HEK293T (cell line): Measurements from ENCODE around the gene AFG3L2.

Source experiments
- CTCF ChIA-PET: fragments of 350-600 bp; formaldehyde crosslinking; extraction: SDS; loops from one replicate; lab custom pipeline; 2021; ENCODE audit warnings: antibody characterized with exemption, inconsistent platforms; lab: Yijun Ruan, JAX
- POLR2A ChIA-PET: fragments of 350-600 bp; formaldehyde crosslinking; extraction: SDS; loops from one replicate; lab custom pipeline; 2020; ENCODE audit warnings: antibody characterized with exemption, inconsistent platforms; lab: Yijun Ruan, JAX
- DNase-seq: peaks from one replicate; pipeline ENCODE4 v3.0.0; 2012; ENCODE audit warnings: mixed read lengths; ENCODE audit errors: extremely low spot score
- ARNT ChIP-seq: fragments of 450-650 bp; IDR thresholded peaks from 2 replicates; pipeline ENCODE4 v1.6.1; 2017; ENCODE audit warnings: mild to moderate bottlenecking
- BHLHE40 ChIP-seq: fragments of 450-650 bp; IDR thresholded peaks from 2 replicates; pipeline ENCODE4 v1.6.1; 2016; ENCODE audit warnings: mild to moderate bottlenecking, moderate library complexity, borderline replicate concordance
- CTBP1 ChIP-seq: fragments of 450-650 bp; IDR thresholded peaks from 2 replicates; pipeline ENCODE4 v1.6.1; 2016; ENCODE audit warnings: borderline replicate concordance
- ELF4 ChIP-seq: fragments of 450-650 bp; IDR thresholded peaks from 2 replicates; pipeline ENCODE4 v1.6.1; 2017; ENCODE audit warnings: antibody characterized with exemption
- FOXA1 ChIP-seq: fragments of 450-650 bp; IDR thresholded peaks from 2 replicates; pipeline ENCODE4 v1.6.1; 2016; ENCODE audit warnings: mild to moderate bottlenecking
- FOXK2 ChIP-seq: fragments of 450-650 bp; IDR thresholded peaks from 2 replicates; pipeline ENCODE4 v1.6.1; 2016; ENCODE audit warnings: mild to moderate bottlenecking
- FOXM1 ChIP-seq: fragments of 450-650 bp; IDR thresholded peaks from 2 replicates; pipeline ENCODE4 v1.6.1; 2017; ENCODE audit warnings: mild to moderate bottlenecking, borderline replicate concordance
- HDGF ChIP-seq: fragments of 450-650 bp; IDR thresholded peaks from 2 replicates; pipeline ENCODE4 v1.6.1; 2017; ENCODE audit warnings: antibody characterized with exemption, borderline replicate concordance
- L3MBTL2 ChIP-seq: fragments of 450-650 bp; conservative IDR thresholded peaks from 2 replicates; pipeline ENCODE4 v1.6.1; 2016; ENCODE audit warnings: mild to moderate bottlenecking
- LEF1 ChIP-seq: fragments of 450-650 bp; IDR thresholded peaks from 2 replicates; pipeline ENCODE4 v1.6.1; 2017; ENCODE audit warnings: mild to moderate bottlenecking, borderline replicate concordance
- NFRKB ChIP-seq: fragments of 450-650 bp; IDR thresholded peaks from 2 replicates; pipeline ENCODE4 v1.6.1; 2016; ENCODE audit warnings: mild to moderate bottlenecking, moderate library complexity
- PKNOX1 ChIP-seq: fragments of 450-650 bp; IDR thresholded peaks from 2 replicates; pipeline ENCODE4 v1.6.1; 2016
- SP1 ChIP-seq: fragments of 450-650 bp; IDR thresholded peaks from 2 replicates; pipeline ENCODE4 v1.6.1; 2017
- SUZ12 ChIP-seq: fragments of 450-650 bp; IDR thresholded peaks from 2 replicates; pipeline ENCODE4 v1.6.1; 2016; ENCODE audit warnings: mild to moderate bottlenecking
- TARDBP ChIP-seq: fragments of 450-650 bp; IDR thresholded peaks from 2 replicates; pipeline ENCODE4 v1.6.1; 2016
- ZNF384 ChIP-seq: fragments of 450-650 bp; IDR thresholded peaks from 2 replicates; pipeline ENCODE4 v1.6.1; 2016

Gene AFG3L2

GRCh38 chr18:12295389-12296086 is 81.5 kb downstream of the AFG3L2 start:
- CTCF ChIA-PET = interaction anchor here (0.6 kb wide), 1 partner anchor 329 kb away, joined by 3 read pairs; no protein-coding TSS in a partner anchor

GRCh38 chr18:12293831-12294230 is 83.2 kb downstream of the AFG3L2 start:
- TF ChIP-seq HDGF (no peak), FOXM1 (no peak)
- DNase-seq = no peak
- ChIA-PET CTCF (interaction anchor here (0.6 kb wide), 1 partner anchor 22 kb away, joined by 3 read pairs; no protein-coding TSS in a partner anchor), POLR2A (no interaction called here)

More at GRCh38 chr18:12295389-12296086, 81.5 kb downstream of the AFG3L2 start:
- POLR2A ChIA-PET = no interaction called here
- DNase-seq = no peak
- TF ChIP-seq SUZ12 (no peak), ZNF384 (no peak), LEF1 (no peak), SP1 (no peak), NFRKB (no peak), PKNOX1 (no peak), BHLHE40 (no peak), HDGF (no peak), TARDBP (no peak), L3MBTL2 (no peak), ELF4 (no peak), FOXA1 (no peak), FOXK2 (no peak), ARNT (no peak), CTBP1 (no peak), FOXM1 (no peak)

- no peak for DNase-seq
- TF ChIP-seq SP1 = no peak
- no peak for TF ChIP-seq LEF1
- TF ChIP-seq FOXM1 = no peak
- no peak for TF ChIP-seq CTBP1
- no peak for TF ChIP-seq FOXA1
- TF ChIP-seq SUZ12 = no peak
- TF ChIP-seq PKNOX1 = no peak
- TF ChIP-seq L3MBTL2 = no peak
- no peak for TF ChIP-seq ELF4
- TF ChIP-seq ARNT = no peak
- no peak for TF ChIP-seq TARDBP
- no peak for TF ChIP-seq BHLHE40
- TF ChIP-seq ZNF384 = no peak
- TF ChIP-seq NFRKB = no peak
- no peak for TF ChIP-seq HDGF
- no peak for TF ChIP-seq FOXK2
- ChIA-PET POLR2A (interaction anchor here (0.7 kb wide), 1 partner anchor 8 kb away, joined by 3 read pairs; no protein-coding TSS in a partner anchor), CTCF (no interaction called here)
These were observed 85.3 kb downstream of the AFG3L2 start for GRCh38 chr18:12291690-12292089.

GRCh38 chr18:12291161-12291560 is 85.9 kb downstream of the AFG3L2 start:
- POLR2A ChIA-PET = no interaction called here
- CTCF ChIA-PET = no interaction called here
- no peak for TF ChIP-seq FOXM1
- no peak for TF ChIP-seq ELF4
- TF ChIP-seq LEF1 = no peak
- no peak for TF ChIP-seq CTBP1
- no peak for TF ChIP-seq NFRKB
- no peak for TF ChIP-seq FOXK2
- no peak for TF ChIP-seq HDGF
- TF ChIP-seq L3MBTL2 = no peak
- no peak for TF ChIP-seq BHLHE40
- DNase-seq = no peak

- TF ChIP-seq BHLHE40 = no peak
- no peak for TF ChIP-seq HDGF
- no peak for TF ChIP-seq ARNT
- no peak for TF ChIP-seq ELF4
- TF ChIP-seq SP1 = no peak
- TF ChIP-seq FOXK2 = no peak
- TF ChIP-seq L3MBTL2 = no peak
- TF ChIP-seq FOXA1 = no peak
- TF ChIP-seq SUZ12 = no peak
- TF ChIP-seq PKNOX1 = no peak
- CTCF ChIA-PET = interaction anchor here (1.4 kb wide), 1 partner anchor 18 kb away, joined by 4 read pairs; no protein-coding TSS in a partner anchor
- POLR2A ChIA-PET = no interaction called here
- no peak for DNase-seq
These were observed 86.9 kb downstream of the AFG3L2 start for GRCh38 chr18:12290086-12290485.

GRCh38 chr18:12288403-12288755 is 88.6 kb downstream of the AFG3L2 start:
- TF ChIP-seq PKNOX1 (no peak), FOXK2 (no peak), NFRKB (no peak), ELF4 (no peak), BHLHE40 (no peak), LEF1 (no peak), FOXM1 (no peak), SUZ12 (no peak), HDGF (no peak), FOXA1 (no peak), CTBP1 (no peak), TARDBP (no peak), ARNT (no peak)
- no peak for DNase-seq
- CTCF ChIA-PET = no interaction called here
- POLR2A ChIA-PET = no interaction called here
